H9 (cell line): ENCODE measurements around the gene STX8. TPM values are rescaled to one million over a fixed set of nuclear protein-coding genes. Genes with fewer than 3 reads are reported as not detected.

Source experiments
- DNase-seq: peaks from one replicate; pipeline ENCODE4 v3.0.0-alpha.2; 2017
- H2AFZ ChIP-seq: one replicate; pipeline ENCODE4 v1.6.1; 2013; ENCODE audit warnings: mild to moderate bottlenecking, low read length, control low read depth, moderate library complexity
- H2AK5ac ChIP-seq: 2 replicates; pipeline ENCODE4 v1.6.1; 2013; ENCODE audit warnings: low read length, control low read depth, mixed read lengths; ENCODE audit not compliant: insufficient read length
- H2BK120ac ChIP-seq: one replicate; pipeline ENCODE4 v1.6.1; 2013; ENCODE audit warnings: low read depth, mild to moderate bottlenecking, low read length, control low read depth, inconsistent platforms; ENCODE audit not compliant: poor library complexity, severe bottlenecking
- H2BK12ac ChIP-seq: 2 replicates; pipeline ENCODE4 v1.6.1; 2013; ENCODE audit warnings: low read length, control low read depth, mixed read lengths, low read depth; ENCODE audit not compliant: insufficient read length
- H2BK15ac ChIP-seq: 2 replicates; pipeline ENCODE4 v1.6.1; 2013; ENCODE audit warnings: low read depth, low read length, control low read depth
- H2BK20ac ChIP-seq: one replicate; pipeline ENCODE4 v1.6.1; 2013; ENCODE audit warnings: low read depth, mild to moderate bottlenecking, low read length, control low read depth, inconsistent platforms; ENCODE audit not compliant: poor library complexity, severe bottlenecking
- H2BK5ac ChIP-seq: 2 replicates; pipeline ENCODE4 v1.6.1; 2013; ENCODE audit warnings: low read length, control low read depth, mixed read lengths; ENCODE audit not compliant: insufficient read length
- H3K14ac ChIP-seq: 2 replicates; pipeline ENCODE4 v1.6.1; 2013; ENCODE audit warnings: low read length, control low read depth; ENCODE audit not compliant: insufficient read depth
- H3K18ac ChIP-seq: 2 replicates; pipeline ENCODE4 v1.6.1; 2013; ENCODE audit warnings: low read depth, mild to moderate bottlenecking, mixed read lengths, low read length, control low read depth; ENCODE audit not compliant: insufficient read length
- H3K23ac ChIP-seq: 2 replicates; pipeline ENCODE4 v1.6.1; 2013; ENCODE audit warnings: low read length, control low read depth, mixed read lengths, low read depth; ENCODE audit not compliant: insufficient read length
- H3K23me2 ChIP-seq: 2 replicates; pipeline ENCODE4 v1.6.1; 2013; ENCODE audit warnings: low read depth, mild to moderate bottlenecking, mixed read lengths, low read length, control low read depth; ENCODE audit not compliant: insufficient read length, poor library complexity, severe bottlenecking
- H3K27ac ChIP-seq: 2 replicates; pipeline ENCODE4 v1.5.1; 2013; ENCODE audit warnings: low read length, control low read depth, mixed read lengths, low read depth; ENCODE audit not compliant: insufficient read length
- H3K27me3 ChIP-seq: 2 replicates; pipeline ENCODE4 v1.6.1; 2013; ENCODE audit warnings: low read length, control low read depth, inconsistent platforms; ENCODE audit not compliant: insufficient read depth
- H3K4ac ChIP-seq: 2 replicates; pipeline ENCODE4 v1.6.1; 2013; ENCODE audit warnings: low read depth, mild to moderate bottlenecking, control low read depth, inconsistent platforms, low read length, moderate library complexity
- H3K4me1 ChIP-seq: 2 replicates; pipeline ENCODE4 v1.6.1; 2013; ENCODE audit warnings: low read length, control low read depth, inconsistent platforms; ENCODE audit not compliant: insufficient read depth
- H3K4me2 ChIP-seq: 2 replicates; pipeline ENCODE4 v1.6.1; 2013; ENCODE audit warnings: low read length, control low read depth, mixed read lengths; ENCODE audit not compliant: insufficient read length, insufficient read depth
- H3K56ac ChIP-seq: 2 replicates; pipeline ENCODE4 v1.6.1; 2013; ENCODE audit warnings: low read depth, mild to moderate bottlenecking, mixed read lengths, low read length, control low read depth; ENCODE audit not compliant: insufficient read length
- H3K79me1 ChIP-seq: 2 replicates; pipeline ENCODE4 v1.6.1; 2013; ENCODE audit warnings: low read depth, mild to moderate bottlenecking, moderate library complexity, low read length, control low read depth, inconsistent platforms; ENCODE audit not compliant: insufficient read depth, poor library complexity, severe bottlenecking
- H3K79me2 ChIP-seq: 2 replicates; pipeline ENCODE4 v1.6.1; 2013; ENCODE audit warnings: low read length, control low read depth, inconsistent platforms; ENCODE audit not compliant: insufficient read depth
- H3K9ac ChIP-seq: 2 replicates; pipeline ENCODE4 v1.6.1; 2013; ENCODE audit warnings: low read length, control low read depth, mixed read lengths; ENCODE audit not compliant: insufficient read length; ENCODE audit errors: extremely low read depth
- H3K9me3 ChIP-seq: one replicate; pipeline ENCODE4 v1.6.1; 2013; ENCODE audit warnings: low read depth, low read length, inconsistent platforms; ENCODE audit not compliant: control insufficient read depth
- H3T11ph ChIP-seq: one replicate; pipeline ENCODE4 v1.6.1; 2013; ENCODE audit warnings: mild to moderate bottlenecking, low read length, control low read depth, inconsistent platforms
- H4K20me1 ChIP-seq: one replicate; pipeline ENCODE4 v1.6.1; 2013; ENCODE audit not compliant: control insufficient read depth, insufficient read length, insufficient read depth
- H4K5ac ChIP-seq: 2 replicates; pipeline ENCODE4 v1.6.1; 2013; ENCODE audit warnings: low read depth, mild to moderate bottlenecking, mixed read lengths, low read length, control low read depth; ENCODE audit not compliant: insufficient read length
- H4K8ac ChIP-seq: replicated peaks from 2 replicates; pipeline ENCODE4 v1.6.1; 2013; ENCODE audit warnings: low read length, control low read depth, mixed read lengths, low read depth; ENCODE audit not compliant: insufficient read length
- H4K91ac ChIP-seq: 2 replicates; pipeline ENCODE4 v1.6.1; 2013; ENCODE audit warnings: low read depth, mild to moderate bottlenecking, moderate library complexity, mixed read lengths, low read length, control low read depth; ENCODE audit not compliant: insufficient read length
- H3K27ac Mint-ChIP-seq, 3 experiments: 2 replicates in 2 of 3; 3 replicates in 1 of 3; pipeline ENCODE4 v1.8.0; 2020 to 2021; ENCODE audit warnings: mixed read lengths in 3 of 3, mild to moderate bottlenecking in 1 of 3, moderate library complexity in 1 of 3
- H3K27me3 Mint-ChIP-seq: 2 replicates; pipeline ENCODE4 v1.8.0; 2021; ENCODE audit warnings: low read depth, mild to moderate bottlenecking, moderate library complexity, mixed read lengths
- H3K36me3 Mint-ChIP-seq, 3 experiments: 2 replicates in 2 of 3; 3 replicates in 1 of 3; pipeline ENCODE4 v1.8.0; 2020 to 2021; ENCODE audit warnings: low read depth in 3 of 3, mixed read lengths in 3 of 3; ENCODE audit not compliant: insufficient read depth in 1 of 3
- H3K4me1 Mint-ChIP-seq, 2 experiments: 2 replicates each; pipeline ENCODE4 v1.8.0; 2020; ENCODE audit warnings: mixed read lengths in 2 of 2
- H3K4me3 Mint-ChIP-seq, 2 experiments: 2 replicates in 1 of 2; 3 replicates in 1 of 2; pipeline ENCODE4 v1.8.0; 2020 to 2021; ENCODE audit warnings: mild to moderate bottlenecking in 2 of 2, mixed read lengths in 2 of 2, moderate library complexity in 1 of 2
- H3K9me3 Mint-ChIP-seq, 2 experiments: 2 replicates in 1 of 2; 3 replicates in 1 of 2; pipeline ENCODE4 v1.8.0; 2020; ENCODE audit warnings: mild to moderate bottlenecking in 2 of 2, mixed read lengths in 2 of 2, moderate library complexity in 1 of 2
- CTCF ChIP-seq: fragments of 200-600 bp; sonication (generic); conservative IDR thresholded peaks from 3 replicates; pipeline ENCODE4 v1.8.0; 2021; ENCODE audit warnings: antibody characterized with exemption, mild to moderate bottlenecking
- WGBS: extraction: QIAGEN DNeasy Blood & Tissue Kit; methylation state at CpG from one replicate; pipeline ENCODE4 v1.1.7; 2013; ENCODE audit warnings: missing lambda C conversion rate, low lambda C conversion rate, mixed read lengths; ENCODE audit not compliant: insufficient read length; ENCODE audit errors: extremely low coverage; 5-methylcytosine and 5-hydroxymethylcytosine counted together
- total RNA-seq: library from RNA; stranded (reverse); gene quantifications from 2 replicates; pipeline ENCODE4 v1.2.1, GENCODE V29; 2021

STX8 gene
- total RNA-seq, 1 experiment from 2014 or later = 55.1 TPM

- Histone ChIP-seq H3K4me1 (peaks cover 3% of the 10 kb centered on the region; the same call in 1 of the 2 replicates), H2AFZ (no peak overlapping the region), H4K20me1 (no peaks in the 10 kb centered on the region), H3K9ac (no peak overlapping the region), H4K8ac (no peak overlapping the region), H4K91ac (no peak overlapping the region), H3K4me2 (no peak overlapping the region), H3K27ac (no peak overlapping the region), H3K79me2 (no peaks in the 10 kb centered on the region), H2AK5ac (no peak overlapping the region), H2BK12ac (no peak overlapping the region), H3K14ac (no peak overlapping the region), H3K27me3 (no peaks in the 10 kb centered on the region), H4K5ac (no peak overlapping the region), H2BK20ac (no peak overlapping the region), H3K56ac (no peak overlapping the region), H3K23ac (no peak overlapping the region), H3K18ac (no peak overlapping the region), H3K9me3 (no peaks in the 10 kb centered on the region), H2BK120ac (no peak overlapping the region), H2BK5ac (no peak overlapping the region), H3K4ac (no peak overlapping the region), H3K23me2 (no peaks in the 10 kb centered on the region), H3T11ph (no peak overlapping the region), H2BK15ac (no peak overlapping the region; the same call in 1 of the 2 replicates), H3K79me1 (no peaks in the 10 kb centered on the region)
- peaks cover 6 to 11% (median 9%) of the 10 kb centered on the region in 3 experiments; a peak in 6 of 7 replicates for H3K36me3 Mint-ChIP-seq
- no peak overlapping the region for H3K27ac Mint-ChIP-seq
- no CpG with 5 or more reads among the region's 4 CpGs for WGBS
- H3K4me1 Mint-ChIP-seq = peaks cover 13 to 16% of the 10 kb centered on the region in 2 experiments
- no peak for DNase-seq
- no peak overlapping the region for H3K4me3 Mint-ChIP-seq
- peaks cover 6 to 9% of the 10 kb centered on the region in 2 experiments for H3K9me3 Mint-ChIP-seq
- H3K27me3 Mint-ChIP-seq = no peaks in the 10 kb centered on the region; the same call in 1 of the 2 replicates
- no peak for TF ChIP-seq CTCF
Observed at GRCh38 chr17:9421525-9421924, 154.1 kb downstream of the STX8 start.
